22Rv1 (cell line): Measurements from ENCODE around the gene TMEM219.

Source experiments
- CTCF ChIP-seq: fragments of 450-650 bp; IDR thresholded peaks from 2 replicates; pipeline ENCODE4 v1.5.1; 2017; ENCODE audit warnings: mild to moderate bottlenecking
- ZFX ChIP-seq: fragments of 450-650 bp; IDR thresholded peaks from 2 replicates; pipeline ENCODE4 v1.6.1; 2017; ENCODE audit warnings: antibody characterized with exemption, borderline replicate concordance

- TF ChIP-seq CTCF (no peak), ZFX (no peak)
These were observed 6.3 kb downstream of the TMEM219 start for GRCh38 chr16:29968205-29968604.
